ENCODE data around the gene GPRC5A. TPM values are rescaled to one million over a fixed set of nuclear protein-coding genes. Genes with fewer than 3 reads are reported as not detected.

Gene GPRC5A
- total and polyA plus RNA-seq, 2 of the 4 experiments (the other 2 are of a cell fraction), result 49.6 to 201 TPM

DNA sequence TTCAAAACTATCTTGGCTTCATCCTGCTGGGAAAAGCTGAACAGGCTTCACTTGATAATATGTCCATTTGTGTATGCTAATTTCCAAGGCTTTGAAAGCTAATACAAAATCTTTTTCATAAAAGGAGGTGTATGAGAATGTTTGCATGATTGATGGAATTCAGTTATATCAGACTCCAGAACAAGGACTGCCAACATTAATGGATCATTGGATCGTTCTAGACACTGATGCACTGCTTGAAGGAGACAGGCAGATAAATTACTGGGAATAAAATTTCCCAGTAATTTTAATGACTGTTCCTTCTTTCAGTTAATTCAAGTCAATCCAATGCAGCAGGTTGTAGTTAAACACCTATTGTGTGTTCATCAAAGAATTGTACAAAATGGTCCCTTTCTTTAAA, 60.1 kb downstream of the GPRC5A start:
- Histone ChIP-seq H3K36me3 (ENCODE audit: control insufficient read depth, insufficient read depth, low read length) (peaks cover 2% of the 10 kb centered on the region), H3K14ac (replicated peaks; ENCODE audit: low read depth, low read length) (no peak overlapping the region), H2AFZ (replicated peaks; ENCODE audit: low read length, poor library complexity) (no peak overlapping the region), H3K9me1 (ENCODE audit: insufficient read depth, low read length) (0 out of 2 replicates have a peak, but pooled peaks cover 6% of the 10 kb centered on the region), H3K18ac (ENCODE audit: low read depth, low read length) (no peak overlapping the region), H2BK120ac (ENCODE audit: low read depth, low read length) (no peak overlapping the region), H2BK20ac (ENCODE audit: low read depth, low read length) (no peak overlapping the region), H4K8ac (ENCODE audit: low read depth in 2 of 2, low read length in 2 of 2) (no peak overlapping the region), H3K4me3 (ENCODE audit: insufficient read depth, low read depth, low read length) (no peak overlapping the region), H3K56ac (ENCODE audit: extremely low read depth, insufficient read depth, low read length) (no peak overlapping the region), H3K27ac (ENCODE audit: insufficient read depth, low read length) (no peak overlapping the region), H4K91ac (ENCODE audit: insufficient read depth, low read depth, low read length) (no peak overlapping the region), H3K9me3 (ENCODE audit: control insufficient read depth, insufficient read depth, low read length) (no peaks in the 10 kb centered on the region), H3K79me1 (ENCODE audit: low read depth in 1 of 2, low read length in 2 of 2) (no peaks in the 10 kb centered on the region), H3K4ac (ENCODE audit: low read depth, low read length) (no peak overlapping the region), H3K4me1 (ENCODE audit: control insufficient read depth, insufficient read depth, low read length) (no peaks in the 10 kb centered on the region), H3K9ac (ENCODE audit: low read depth, low read length) (no peak overlapping the region), H2AK5ac (ENCODE audit: low read depth, low read length) (no peak overlapping the region), H2BK5ac (ENCODE audit: low read depth, low read length, poor library complexity, severe bottlenecking) (no peak overlapping the region), H3K23ac (ENCODE audit: low read depth, low read length) (no peak overlapping the region), H3K4me2 (ENCODE audit: low read depth, low read length) (no peak overlapping the region), H4K5ac (ENCODE audit: low read depth, low read length) (no peak overlapping the region), H3K27me3 (ENCODE audit: control insufficient read depth, insufficient read depth, low read length) (no peaks in the 10 kb centered on the region), H2BK15ac (ENCODE audit: low read depth, low read length) (no peak overlapping the region), H4K20me1 (ENCODE audit: insufficient read depth, low read length) (no peaks in the 10 kb centered on the region), H2AK9ac (replicated peaks; ENCODE audit: low read depth, low read length, poor library complexity) (no peak overlapping the region)
- CTCF ChIA-PET, result no interaction called here
- no CpG with 5 or more reads among the region's 1 CpG for WGBS, 2 experiments (ENCODE audit: extremely low coverage in 2 of 2, insufficient read length in 1 of 2)
- dilution Hi-C loops (cut with HindIII; ENCODE audit: low sequenced_read_pairs, unreplicated experiment) (no loop called here), in situ Hi-C loops (cut with MboI; ENCODE audit: low sequenced_read_pairs) (no loop called here), intact Hi-C loops (cut with micrococcal nuclease) (no loop called here)
- POLR2A ChIA-PET (ENCODE audit: unreplicated experiment), result no interaction called here
- no TSS peak for BruUV-seq (replicated peaks)
- ATAC-seq (ENCODE audit: low read depth), result no peak
- TF ChIP-seq BHLHE40 (IDR thresholded peaks at IDR 0.05; ENCODE audit: low read depth, low read length) (no peak), SMC3 (IDR thresholded peaks at IDR 0.05; ENCODE audit: low read depth, low read length) (no peak), NFE2L2 (IDR thresholded peaks at IDR 0.05; ENCODE audit: low read depth, low read length) (no peak), RCOR1 (IDR thresholded peaks at IDR 0.05; ENCODE audit: insufficient replicate concordance, low read length) (no peak), RFX5 (IDR thresholded peaks at IDR 0.05; ENCODE audit: low read depth, low read length) (no peak), CEBPB (IDR thresholded peaks at IDR 0.05; ENCODE audit: low read depth, low read length) (no peak), CHD1 (IDR thresholded peaks at IDR 0.05; ENCODE audit: low read depth, low read length) (no peak), MAZ (IDR thresholded peaks at IDR 0.05; ENCODE audit: borderline replicate concordance, low read depth, low read length) (no peak), MXI1 (IDR thresholded peaks at IDR 0.05; ENCODE audit: borderline replicate concordance, low read depth, low read length) (no peak), POLR2A (IDR thresholded peaks at IDR 0.05; ENCODE audit: low read depth, low read length) (no peak), RAD21 (IDR thresholded peaks at IDR 0.05; ENCODE audit: low read length) (no peak), FOS (IDR thresholded peaks at IDR 0.05; ENCODE audit: low read depth, low read length) (no peak), MAFK (IDR thresholded peaks at IDR 0.05; ENCODE audit: low read depth, low read length) (no peak)
- TF ChIP-seq, protein P1, sequence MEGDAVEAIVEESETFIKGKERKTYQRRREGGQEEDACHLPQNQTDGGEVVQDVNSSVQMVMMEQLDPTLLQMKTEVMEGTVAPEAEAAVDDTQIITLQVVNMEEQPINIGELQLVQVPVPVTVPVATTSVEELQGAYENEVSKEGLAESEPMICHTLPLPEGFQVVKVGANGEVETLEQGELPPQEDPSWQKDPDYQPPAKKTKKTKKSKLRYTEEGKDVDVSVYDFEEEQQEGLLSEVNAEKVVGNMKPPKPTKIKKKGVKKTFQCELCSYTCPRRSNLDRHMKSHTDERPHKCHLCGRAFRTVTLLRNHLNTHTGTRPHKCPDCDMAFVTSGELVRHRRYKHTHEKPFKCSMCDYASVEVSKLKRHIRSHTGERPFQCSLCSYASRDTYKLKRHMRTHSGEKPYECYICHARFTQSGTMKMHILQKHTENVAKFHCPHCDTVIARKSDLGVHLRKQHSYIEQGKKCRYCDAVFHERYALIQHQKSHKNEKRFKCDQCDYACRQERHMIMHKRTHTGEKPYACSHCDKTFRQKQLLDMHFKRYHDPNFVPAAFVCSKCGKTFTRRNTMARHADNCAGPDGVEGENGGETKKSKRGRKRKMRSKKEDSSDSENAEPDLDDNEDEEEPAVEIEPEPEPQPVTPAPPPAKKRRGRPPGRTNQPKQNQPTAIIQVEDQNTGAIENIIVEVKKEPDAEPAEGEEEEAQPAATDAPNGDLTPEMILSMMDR (conservative IDR thresholded peaks at IDR 0.05; ENCODE audit: low read depth, low read length), result no peak
- TF ChIP-seq, protein P2, sequence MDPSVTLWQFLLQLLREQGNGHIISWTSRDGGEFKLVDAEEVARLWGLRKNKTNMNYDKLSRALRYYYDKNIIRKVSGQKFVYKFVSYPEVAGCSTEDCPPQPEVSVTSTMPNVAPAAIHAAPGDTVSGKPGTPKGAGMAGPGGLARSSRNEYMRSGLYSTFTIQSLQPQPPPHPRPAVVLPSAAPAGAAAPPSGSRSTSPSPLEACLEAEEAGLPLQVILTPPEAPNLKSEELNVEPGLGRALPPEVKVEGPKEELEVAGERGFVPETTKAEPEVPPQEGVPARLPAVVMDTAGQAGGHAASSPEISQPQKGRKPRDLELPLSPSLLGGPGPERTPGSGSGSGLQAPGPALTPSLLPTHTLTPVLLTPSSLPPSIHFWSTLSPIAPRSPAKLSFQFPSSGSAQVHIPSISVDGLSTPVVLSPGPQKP (IDR thresholded peaks at IDR 0.05; ENCODE audit: borderline replicate concordance, low read depth, low read length), result no peak
- TF ChIP-seq, protein P3, sequence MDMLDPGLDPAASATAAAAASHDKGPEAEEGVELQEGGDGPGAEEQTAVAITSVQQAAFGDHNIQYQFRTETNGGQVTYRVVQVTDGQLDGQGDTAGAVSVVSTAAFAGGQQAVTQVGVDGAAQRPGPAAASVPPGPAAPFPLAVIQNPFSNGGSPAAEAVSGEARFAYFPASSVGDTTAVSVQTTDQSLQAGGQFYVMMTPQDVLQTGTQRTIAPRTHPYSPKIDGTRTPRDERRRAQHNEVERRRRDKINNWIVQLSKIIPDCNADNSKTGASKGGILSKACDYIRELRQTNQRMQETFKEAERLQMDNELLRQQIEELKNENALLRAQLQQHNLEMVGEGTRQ (IDR thresholded peaks at IDR 0.05; ENCODE audit: low read depth, low read length), result no peak
- no peak for DNase-seq
